ENCODE results near the gene ZNF831.

Gene ZNF831

DNA sequence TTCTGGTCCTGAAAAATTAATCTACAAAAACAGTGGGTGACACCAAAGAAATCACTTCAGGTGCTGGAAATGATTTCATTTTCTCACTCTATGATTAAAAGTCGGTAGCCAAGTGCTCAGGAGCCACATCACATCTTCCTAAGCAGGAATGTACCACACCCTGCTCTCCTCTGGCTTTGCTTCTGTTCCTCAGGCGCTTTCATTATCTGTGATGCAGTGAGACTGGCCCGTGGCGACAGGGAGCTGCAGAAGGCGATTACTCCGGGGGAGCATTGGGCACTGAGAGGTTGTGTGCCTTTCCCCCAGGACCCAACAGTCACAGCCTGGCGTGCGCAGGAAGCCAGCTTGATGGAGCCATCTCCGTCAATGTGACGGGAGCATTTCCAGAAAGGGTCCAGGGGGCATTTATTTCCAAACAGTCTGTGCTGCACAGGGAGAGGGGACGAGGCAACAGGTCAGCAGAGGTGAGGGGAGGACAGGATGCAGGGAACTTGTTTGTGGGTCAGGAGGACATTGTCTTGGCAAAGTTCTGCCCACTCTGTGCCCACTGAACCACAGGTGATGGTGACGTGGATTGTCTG lies 5.6 kb upstream of the ZNF831 start:
- no peak for DNase-seq

DNA sequence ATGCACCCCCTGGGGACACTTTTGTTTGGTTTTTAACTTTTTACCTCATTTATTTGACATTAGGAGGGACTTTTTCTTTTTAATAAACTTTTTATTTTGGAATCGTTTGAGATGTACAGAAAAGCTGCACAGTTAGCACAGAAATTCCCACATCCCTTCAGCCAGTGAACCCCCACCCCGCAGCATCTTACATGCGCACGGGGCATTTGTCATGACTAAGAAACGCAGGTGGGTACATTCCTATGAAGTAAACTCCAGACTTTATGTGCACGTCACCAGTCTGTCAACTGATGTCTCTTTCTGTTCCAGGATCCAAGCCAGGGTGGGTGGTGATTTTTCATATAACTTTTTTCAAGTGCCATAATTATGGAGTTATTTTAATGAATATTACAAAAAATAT lies 4.9 kb upstream of the ZNF831 start:
- DNase-seq, result no peak

DNA sequence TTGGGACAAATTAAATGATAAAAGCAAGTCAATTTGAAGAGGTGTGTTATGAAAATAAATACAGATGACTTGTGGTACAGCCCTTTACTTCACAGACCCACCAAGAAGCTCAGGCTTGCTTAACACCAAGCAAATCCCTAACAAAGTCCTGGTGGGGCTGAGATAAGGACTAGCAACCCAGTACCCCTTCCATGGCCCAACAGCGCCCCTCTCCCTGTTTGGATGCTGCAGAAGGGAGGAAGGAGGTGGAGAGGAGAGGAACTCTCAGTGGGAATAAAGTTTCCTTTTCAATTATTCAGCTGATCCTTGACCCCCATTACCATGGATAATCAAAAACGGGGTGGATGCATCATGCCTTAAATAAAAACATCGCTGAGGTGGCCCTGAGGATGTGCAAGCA lies 4.5 kb upstream of the ZNF831 start:
- DNase-seq, result no peak

DNA sequence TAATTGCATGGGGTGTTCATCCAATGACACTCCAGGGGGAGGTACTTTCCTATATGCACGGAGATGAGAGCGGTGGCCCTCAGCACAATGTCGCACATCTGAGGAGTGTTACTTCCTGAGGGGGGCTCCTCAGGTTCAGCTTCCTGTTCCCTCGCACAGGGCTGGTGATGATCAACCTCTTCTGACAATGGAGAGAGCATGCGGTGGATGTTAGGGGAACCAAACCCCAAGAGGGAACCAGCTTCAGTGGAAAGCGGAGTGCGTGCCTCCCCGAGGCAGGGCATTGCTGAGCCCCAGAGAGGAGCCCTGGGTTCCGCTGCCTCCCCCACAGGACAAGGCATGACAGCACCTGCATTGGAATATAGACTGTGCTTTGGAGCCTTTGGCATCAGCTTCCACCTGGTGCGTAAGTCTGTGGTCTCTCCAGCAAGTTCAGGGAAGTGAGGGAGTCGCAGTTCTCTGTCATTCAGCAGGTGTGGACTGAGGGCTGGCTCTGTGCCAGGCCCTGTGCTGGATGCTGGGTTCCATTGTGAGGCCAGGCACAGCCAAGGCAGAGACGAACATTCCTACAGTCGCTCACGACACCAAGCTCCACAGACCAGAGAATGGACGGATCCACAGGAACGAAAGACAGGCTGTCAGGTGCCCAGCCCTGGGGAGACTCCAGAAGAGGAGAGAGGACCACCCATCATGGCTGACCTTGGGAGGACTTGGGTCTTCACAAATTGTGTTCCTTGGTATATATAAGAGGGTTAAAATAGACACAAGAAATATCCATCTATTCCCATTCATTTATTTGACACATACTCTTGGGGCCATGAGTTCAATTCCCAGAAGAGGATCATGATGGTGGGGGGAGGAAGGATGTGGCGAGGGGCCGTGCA lies 3.9 kb upstream of the ZNF831 start:
- peak in 1 of 2 experiments; percentile 14 for DNase-seq

DNA sequence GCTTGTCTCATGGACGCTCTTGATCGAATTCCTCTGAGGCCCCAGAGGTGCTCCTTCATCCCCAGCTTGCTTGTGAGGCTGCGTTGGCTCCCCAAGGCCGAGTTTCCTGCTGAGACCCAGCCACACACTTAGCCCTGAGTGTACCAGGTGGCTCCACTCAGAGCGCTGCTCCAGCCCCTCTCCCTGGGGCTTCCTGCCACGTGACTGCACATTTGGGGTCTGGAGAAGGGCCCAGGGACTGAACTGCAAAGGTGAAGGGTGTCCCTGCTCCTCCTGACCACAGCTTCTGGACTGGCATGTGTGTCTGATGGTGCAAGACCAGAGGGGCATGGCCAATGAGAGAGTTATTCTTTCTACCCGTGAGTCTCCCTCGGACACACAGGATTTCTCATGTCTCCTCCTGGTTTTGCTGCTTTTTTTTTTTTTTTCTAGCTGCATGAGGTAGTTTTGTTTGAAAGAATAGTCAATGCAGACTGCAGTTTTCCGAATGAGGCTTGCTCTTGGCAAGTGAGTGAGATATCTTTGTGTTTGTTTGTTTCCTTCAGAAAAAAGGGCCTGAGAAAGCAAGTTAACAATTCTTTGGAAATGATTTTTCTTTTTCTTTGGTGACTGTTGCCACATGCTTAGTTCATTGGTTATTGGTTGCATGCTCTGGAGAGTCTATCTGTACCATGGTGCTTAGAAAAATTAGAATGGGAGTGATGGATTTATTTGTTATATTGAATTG lies 3.1 kb upstream of the ZNF831 start:
- DNase-seq, result no peak

DNA sequence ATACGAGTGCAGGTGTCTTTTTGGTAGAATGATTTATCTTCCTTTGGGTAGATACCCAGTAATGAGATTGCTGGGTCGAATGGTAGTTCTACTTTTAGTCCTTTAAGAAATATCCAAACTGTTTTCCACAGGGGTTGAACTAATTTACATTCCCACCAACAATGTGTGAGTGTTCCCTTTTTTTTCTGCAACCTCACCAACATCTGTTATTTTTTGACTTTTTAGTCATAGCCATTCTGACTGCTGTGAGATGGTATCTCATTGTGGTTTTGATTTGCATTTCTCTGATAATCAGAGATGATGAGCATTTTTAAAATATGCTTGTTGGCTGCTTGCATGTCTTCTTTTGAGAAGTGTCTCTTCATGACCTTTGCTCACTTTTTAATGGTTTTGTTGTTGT lies 1.9 kb upstream of the ZNF831 start:
- no peak for DNase-seq

DNA sequence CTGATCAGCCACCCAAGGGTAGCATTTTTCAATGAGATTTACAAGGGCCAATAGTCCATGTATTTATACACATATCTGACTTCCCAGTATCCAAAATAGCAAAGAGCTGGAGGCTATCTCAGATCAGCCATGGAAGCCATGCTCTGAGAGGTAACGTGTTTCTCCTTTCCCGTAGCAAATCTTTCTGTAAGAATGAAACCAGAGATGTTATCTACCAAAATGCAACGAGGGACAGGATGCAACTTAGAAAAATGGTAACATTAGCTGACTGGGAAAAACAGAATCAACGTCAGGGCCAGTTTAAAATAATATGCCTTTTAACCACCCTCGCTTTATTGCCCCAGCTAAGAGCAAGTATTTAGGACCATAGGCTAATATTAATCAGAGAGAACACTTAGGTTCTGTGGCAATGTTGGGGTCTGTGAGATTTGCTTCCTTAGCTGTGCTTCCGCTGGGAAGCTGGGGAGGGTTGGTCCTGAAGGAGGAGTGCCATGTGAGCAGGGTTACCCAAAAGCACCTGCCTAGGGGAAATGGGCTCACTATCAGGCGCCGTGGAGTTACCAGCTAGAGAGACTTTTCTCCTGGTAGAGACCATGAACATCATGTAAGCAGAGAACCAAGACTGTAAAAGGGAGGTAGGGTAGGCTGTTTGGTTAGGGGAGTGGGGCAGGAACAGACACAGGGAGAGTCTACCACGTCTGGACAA lies 1.2 kb downstream of the ZNF831 start:
- no peak for DNase-seq

DNA sequence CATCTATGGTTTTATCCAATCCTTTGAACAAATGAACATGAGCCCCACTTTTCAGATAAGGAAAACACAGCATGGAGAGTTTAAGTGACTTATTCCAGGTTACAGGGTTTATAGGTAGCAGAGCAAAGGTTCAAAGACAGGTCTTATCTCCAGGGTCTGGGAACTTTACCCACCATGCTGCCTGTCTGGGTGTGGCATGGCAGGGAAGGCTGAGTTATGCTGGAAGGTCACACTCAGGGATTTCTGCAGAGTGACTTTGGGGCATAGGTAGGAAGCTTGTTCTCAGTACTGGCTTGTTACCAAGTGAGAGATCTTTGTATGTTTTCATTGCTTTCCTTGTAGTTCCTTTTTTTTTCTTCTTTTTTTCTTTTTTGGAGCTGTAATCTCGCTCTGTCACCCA lies 1.8 kb downstream of the ZNF831 start:
- DNase-seq, result no peak

DNA sequence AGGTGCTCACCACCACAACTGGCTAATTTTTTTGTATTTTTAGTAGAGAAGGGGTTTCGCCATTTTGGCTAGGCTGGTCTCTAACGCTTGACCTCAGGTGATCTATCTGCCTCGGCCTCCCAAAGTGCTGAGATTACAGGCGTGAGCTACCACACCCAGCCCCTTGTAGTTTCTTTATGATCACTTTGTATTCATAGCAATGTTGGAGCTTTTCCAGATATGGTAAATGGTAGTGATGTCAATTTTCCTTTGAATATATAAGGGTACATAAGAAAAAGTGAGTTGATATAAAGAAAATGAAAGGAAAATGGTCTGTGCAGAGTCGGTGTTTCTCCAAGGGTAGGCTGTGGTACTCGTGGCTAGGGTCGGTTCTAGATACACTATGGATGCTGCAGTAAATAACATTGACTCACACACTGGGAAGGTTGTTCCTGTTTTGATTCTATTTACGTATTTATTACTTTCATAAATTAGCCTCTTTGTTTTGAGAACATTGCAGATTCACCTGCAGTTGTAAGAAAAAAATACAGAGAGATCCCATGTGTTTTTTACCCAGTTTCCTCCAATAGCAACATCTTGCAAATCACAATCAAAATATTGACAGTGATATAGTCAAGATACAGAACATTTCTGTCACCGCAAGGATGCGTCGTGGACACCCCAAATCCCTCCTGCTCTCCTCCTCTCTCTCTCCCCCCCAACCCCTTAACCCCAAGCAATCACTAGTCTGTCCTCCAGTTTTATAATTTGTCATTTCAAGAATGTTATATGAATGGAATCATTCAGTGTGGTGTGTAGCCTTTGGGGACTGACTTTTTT lies 2.5 kb downstream of the ZNF831 start:
- DNase-seq, result no peak

DNA sequence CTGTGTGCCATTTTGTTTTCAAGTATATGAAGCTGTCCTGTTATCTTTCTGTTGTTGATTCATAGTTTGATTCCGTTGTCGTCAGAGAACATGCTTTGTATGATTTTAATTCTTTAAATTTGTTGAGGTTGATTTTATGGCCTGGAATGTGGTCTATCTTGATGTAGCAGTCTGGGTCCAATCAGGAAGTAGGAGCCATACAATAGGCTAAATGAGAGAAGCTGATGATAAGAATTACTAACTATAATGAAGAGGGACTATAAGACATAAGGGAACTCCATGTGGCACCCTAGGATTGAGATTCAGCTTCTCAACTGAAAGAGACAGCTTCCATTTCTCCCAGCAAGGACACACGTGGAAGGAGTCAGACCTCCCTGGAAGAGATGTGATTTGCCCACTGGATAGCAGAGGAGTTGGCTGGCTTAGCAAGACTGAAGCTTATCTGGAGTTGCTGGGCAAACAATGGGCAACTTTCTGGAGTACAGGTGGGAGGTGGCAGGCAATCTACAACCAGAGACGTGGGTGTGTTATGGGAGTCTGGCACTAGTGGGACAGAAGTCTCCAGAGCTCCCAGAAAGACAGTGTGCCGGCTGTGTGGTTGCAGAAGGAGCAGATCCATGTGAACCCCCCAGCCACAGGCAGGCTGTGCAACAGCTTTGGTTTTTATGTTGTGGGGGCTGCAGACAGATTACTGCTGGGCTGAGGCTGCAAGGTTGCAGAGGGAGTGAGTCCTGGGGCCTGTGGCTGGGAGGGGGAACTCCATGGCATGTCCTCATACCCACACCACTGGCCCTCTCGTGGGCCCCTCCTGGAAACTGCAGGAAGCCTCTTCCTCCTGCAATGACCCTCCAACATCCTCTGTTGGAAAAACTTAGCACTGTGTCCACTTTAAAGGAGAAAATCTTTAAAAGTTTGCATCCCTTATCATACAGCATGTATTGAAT lies 7.1 kb downstream of the ZNF831 start:
- no peak for DNase-seq

DNA sequence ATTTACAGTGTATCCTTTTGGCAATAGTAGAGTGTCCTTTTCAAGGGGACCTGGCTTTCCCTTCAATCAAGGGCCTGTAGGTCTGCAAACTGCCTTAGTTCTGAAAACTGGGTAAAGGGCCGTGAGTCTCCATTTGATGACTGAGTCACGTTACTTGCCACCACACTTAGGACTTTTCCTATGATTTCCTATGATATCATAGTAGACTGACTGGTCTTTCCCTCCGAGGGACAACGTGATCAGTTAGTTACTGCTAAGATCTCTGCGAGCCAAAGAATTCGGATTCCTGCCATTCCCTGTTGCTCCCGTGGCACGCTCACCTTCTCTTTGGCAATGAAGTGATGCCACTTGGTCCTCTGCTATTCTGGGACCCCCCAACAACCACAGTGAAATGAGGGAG lies 8.4 kb downstream of the ZNF831 start:
- DNase-seq, result no peak

DNA sequence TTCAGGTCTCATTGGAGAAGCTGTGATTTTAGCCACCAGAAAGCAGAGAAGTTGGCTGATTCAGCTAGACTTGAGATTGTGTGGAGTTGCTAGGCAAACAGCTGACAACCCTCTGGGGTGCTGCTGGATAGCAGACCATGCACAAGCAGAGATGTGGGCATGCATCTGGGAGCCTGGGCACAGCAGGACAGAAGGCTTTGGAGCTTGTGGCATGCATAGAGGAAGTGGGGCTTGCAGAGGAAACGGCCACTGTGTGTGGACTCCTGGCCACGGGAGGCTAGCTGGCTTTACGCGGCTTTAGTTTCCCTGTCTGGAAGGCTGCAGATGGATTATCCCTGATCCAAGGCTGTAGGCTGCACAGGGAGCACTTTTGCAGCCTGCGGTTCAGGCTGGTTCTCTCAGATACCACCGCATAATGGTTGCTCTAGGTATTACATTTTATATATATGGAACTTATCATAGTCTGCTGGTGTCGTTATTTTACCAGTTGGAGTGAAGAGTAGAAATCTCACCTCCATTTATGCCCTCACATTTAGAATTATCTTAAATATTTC lies 10.4 kb downstream of the ZNF831 start:
- no peak for DNase-seq

DNA sequence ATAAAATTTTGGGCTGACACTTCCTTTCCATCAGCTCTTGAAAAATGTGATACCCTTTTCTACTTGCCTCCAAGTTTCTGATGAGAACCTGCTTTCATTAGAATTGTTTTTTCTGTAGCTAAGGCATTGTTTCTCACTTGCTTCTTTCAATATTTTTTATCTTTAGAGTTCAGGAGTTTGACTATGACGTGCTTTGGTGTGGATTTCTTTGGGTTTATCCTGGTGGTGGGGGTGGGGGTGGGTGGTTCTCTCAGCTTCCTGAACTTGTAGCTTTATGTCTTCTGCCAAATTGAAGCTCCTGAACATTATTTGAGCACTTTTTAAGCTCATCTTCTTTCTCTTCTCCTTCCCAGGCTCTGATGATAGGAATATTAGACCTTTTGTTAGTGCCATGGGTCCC lies 11.4 kb downstream of the ZNF831 start:
- no peak for DNase-seq

DNA sequence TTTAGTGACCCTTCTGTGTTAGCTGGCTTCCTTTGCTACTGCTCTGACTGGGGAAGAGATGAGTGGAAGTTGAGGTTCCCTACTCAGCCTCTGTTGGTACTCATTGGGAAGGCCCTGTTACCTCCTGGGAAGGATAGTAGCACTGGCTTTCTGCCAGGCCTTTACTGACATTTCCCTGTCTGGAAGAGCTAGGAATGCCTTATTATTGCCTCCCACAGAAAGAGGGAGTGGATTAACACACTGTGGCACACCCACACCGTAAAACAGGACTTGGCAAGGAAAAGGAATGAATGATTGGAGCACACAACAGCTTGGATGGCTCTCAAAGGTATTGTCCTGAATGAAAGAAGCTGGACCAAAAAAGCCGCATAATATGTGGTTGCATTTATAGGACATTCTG lies 12.2 kb downstream of the ZNF831 start:
- no peak for DNase-seq

DNA sequence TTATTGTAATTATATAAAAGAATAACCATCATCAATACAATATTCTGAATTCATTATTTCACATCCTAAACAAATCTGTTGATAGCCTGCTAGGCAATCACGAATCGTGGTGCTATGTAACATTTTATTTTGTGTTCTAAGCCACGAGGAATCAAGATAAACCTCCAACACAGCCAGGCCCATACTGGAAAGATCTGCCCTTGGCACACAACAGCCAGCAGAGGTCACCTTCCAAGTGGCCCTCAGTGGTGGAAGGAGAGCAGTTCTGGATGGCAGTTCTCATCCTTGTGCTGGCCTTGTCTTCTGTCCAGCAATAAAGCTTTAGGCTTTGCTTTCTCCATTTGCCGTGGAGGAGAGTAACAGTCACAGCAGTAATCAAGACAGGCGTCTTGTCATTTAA lies 13.2 kb downstream of the ZNF831 start:
- DNase-seq, result no peak

DNA sequence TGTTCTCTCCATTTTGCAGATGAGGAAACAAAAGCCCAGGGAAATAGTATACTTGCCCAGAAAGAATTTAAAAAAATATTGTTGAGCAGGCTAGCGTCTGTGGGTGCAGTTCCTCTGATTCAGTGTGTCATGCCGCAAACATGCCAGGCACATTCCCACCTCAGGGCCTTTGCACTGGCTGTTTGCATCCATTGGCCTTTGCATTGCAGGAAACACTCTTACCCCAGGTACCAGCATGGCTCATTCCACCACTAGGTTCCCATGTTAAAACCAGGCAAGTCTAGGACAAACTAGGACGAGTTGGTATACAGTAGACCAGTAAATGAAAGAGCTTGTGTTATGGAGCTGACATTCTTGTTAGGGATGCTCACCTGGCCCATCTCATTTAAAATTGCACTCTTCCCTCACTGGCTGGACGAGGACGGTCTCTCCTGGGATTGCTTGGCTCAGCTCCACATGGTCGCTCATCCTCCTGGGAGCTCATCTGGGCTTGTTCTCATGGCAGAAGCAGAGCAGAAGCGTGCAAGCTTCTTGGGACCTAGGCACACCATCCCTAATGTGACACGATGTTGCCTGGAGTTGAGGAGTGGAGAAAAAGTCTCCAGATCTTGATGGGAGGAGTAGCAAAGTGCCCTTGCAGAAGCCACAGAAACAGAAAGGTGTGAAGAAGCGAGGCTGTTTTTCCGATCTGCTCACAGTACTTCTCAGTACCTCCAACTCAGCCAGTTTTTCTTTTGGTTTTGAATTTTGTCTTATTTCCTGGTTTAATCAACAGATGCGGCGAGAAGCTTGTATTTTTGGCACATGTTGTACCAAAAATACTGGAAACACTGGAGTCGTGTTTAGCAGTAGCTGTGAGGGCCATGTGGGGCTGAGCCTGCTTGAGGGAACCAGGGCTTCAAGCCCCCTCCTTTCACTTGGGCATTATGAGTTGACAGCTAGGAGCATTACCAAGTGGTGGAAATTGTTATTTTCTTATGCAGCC lies 13.9 kb downstream of the ZNF831 start:
- DNase-seq, result no peak

DNA sequence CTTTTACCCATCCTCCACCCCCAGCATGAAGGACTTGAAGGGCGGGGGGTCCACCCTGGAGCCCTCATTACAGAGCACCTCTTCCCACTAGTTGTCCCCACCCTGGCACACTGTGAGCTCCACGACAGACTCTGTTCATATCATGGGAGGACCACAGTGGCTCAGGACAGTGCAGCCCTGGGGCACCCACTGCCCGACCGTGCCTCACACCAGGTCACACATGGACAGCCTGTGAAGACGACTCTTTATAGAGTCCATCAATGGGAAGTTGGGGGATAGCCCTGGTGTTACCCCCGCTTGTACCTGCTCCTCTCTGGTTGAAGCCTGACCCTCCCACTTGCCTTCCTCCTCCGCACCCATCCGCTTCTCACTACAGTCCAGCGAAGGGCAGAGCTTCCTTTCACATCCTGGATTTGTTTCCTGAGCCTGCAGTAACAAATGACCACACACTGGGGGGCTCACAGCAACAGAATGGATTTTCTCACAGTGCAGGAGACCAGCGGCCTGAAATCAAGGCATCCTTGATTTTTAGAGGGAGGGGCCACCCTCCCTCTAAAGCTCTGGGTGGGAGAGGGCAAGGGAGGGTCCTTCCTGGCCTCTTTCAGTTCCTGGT lies 15.5 kb downstream of the ZNF831 start:
- no peak for DNase-seq

DNA sequence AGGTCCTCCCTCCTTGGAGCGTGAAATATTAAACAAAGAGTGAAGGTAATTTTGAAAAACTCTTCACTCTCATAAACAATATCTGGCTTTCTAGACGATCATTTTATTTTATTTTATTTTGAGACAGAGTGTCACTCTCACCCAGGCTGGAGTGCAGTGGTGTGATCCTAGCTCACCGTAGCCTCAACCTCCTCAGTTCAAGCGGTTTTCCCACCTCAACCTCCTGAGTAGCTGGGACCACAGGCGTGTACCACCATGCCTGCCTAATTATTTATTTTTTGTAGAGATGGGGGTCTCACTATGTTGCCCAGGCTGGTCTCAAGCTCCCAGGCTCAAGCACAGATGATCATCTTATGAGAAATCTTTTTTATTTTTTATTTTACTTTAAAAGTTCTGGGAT lies 16.4 kb downstream of the ZNF831 start:
- no peak for DNase-seq

DNA sequence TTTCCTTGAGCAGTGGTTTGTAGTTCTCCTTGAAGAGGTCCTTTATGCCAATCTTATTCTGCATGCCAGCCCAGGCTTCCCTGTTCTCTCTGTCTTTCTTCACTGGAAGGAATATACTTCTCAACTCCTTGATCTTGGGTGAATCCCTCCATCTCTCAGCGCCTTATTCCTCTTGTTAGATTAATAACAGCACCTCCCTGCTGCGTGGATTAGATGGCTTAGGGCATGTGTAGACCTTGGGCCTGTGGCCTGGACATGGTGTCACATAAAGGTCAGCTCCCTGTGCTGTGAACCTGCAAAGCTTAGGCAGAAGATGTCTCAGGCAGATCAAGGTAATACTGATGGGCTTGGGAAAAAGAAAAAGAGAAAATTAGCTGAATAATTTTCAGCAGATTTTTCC lies 18.3 kb downstream of the ZNF831 start:
- DNase-seq, result no peak

Data from NCI-H187 (cell line).